Memory B cell (primary cell): ENCODE measurements around the gene SLC7A7.
"Not testable (repeated sequence)": the region's sequence is repeated elsewhere in the genome, so short reads cannot be mapped to it uniquely, and the experiment has no call there.

Source experiments
- ATAC-seq: fragments of 150-1000 bp; cut with Tn5 transposase; 2 replicates; pipeline ENCODE4 v1.10.0; 2021; ENCODE audit warnings: low read depth, mild to moderate bottlenecking, moderate library complexity
- DNase-seq, 2 donors: peaks; one replicate each; pipeline ENCODE4 v3.0.0; 2022; ENCODE audit warnings: low spot score in 2 of 2
- H3K27ac Mint-ChIP-seq: one replicate; pipeline ENCODE4 v1.8.0; 2022; ENCODE audit warnings: mild to moderate bottlenecking, moderate library complexity, mixed read lengths
- H3K27me3 Mint-ChIP-seq: one replicate; pipeline ENCODE4 v1.8.0; 2022; ENCODE audit warnings: mixed read lengths
- H3K36me3 Mint-ChIP-seq: one replicate; pipeline ENCODE4 v1.8.0; 2022; ENCODE audit warnings: mild to moderate bottlenecking, mixed read lengths
- H3K4me1 Mint-ChIP-seq: one replicate; pipeline ENCODE4 v1.8.0; 2022; ENCODE audit warnings: mixed read lengths
- H3K4me3 Mint-ChIP-seq: one replicate; pipeline ENCODE4 v1.8.0; 2022; ENCODE audit warnings: mild to moderate bottlenecking, moderate library complexity, mixed read lengths
- H3K9me3 Mint-ChIP-seq: one replicate; pipeline ENCODE4 v1.8.0; 2022; ENCODE audit warnings: mixed read lengths

The SLC7A7 gene

GRCh38 chr14:22837750-22838538 lies 22.7 kb upstream of the SLC7A7 start:
- H3K27ac Mint-ChIP-seq, result no peak overlapping the region
- H3K4me1 Mint-ChIP-seq, result peaks cover 9% of the 10 kb centered on the region
- H3K4me3 Mint-ChIP-seq, result peak overlapping the region; percentile 91
- no peak for ATAC-seq
- no peak for DNase-seq
- H3K9me3 Mint-ChIP-seq, result no peaks in the 10 kb centered on the region
- H3K27me3 Mint-ChIP-seq, result peaks cover 8% of the 10 kb centered on the region
- H3K36me3 Mint-ChIP-seq, result peaks cover 7% of the 10 kb centered on the region

- Mint-ChIP-seq H3K27me3 (peaks cover 8% of the 10 kb centered on the region), H3K36me3 (peaks cover 7% of the 10 kb centered on the region), H3K4me3 (peak overlapping the region; percentile 91), H3K9me3 (no peaks in the 10 kb centered on the region), H3K4me1 (peaks cover 9% of the 10 kb centered on the region), H3K27ac (peak overlapping the region; percentile 75)
- ATAC-seq (peak; percentile 42), DNase-seq (no peak)
These were observed 22.0 kb upstream of the SLC7A7 start for GRCh38 chr14:22837114-22837749.

GRCh38 chr14:22836301-22837113 lies 21.3 kb upstream of the SLC7A7 start, which contains the start of gene MMP14:
TSS of gene MMP14 (plus strand) at chr14:22836585. CDS start at chr14:22836818, 233 bp downstream.
- ATAC-seq, result no peak
- no peak for DNase-seq
- H3K4me3 Mint-ChIP-seq, result peak within 1 kb of the TSS; percentile 91

GRCh38 chr14:22835505-22835904 lies 20.3 kb upstream of the SLC7A7 start:
- Mint-ChIP-seq H3K27me3 (peaks cover 6% of the 10 kb centered on the region), H3K4me1 (peaks cover 11% of the 10 kb centered on the region), H3K36me3 (peaks cover 9% of the 10 kb centered on the region), H3K27ac (no peak overlapping the region), H3K4me3 (no peak overlapping the region), H3K9me3 (no peaks in the 10 kb centered on the region)
- DNase-seq (no peak), ATAC-seq (no peak)

More at GRCh38 chr14:22836301-22837113, 21.3 kb upstream of the SLC7A7 start, which contains the start of gene MMP14:
- peaks cover 9% of the 10 kb centered on the region for H3K4me1 Mint-ChIP-seq
- H3K9me3 Mint-ChIP-seq, result no peaks in the 10 kb centered on the region
- peaks cover 9% of the 10 kb centered on the region for H3K36me3 Mint-ChIP-seq
- peak within 1 kb of the TSS; percentile 78 for H3K27ac Mint-ChIP-seq
- H3K27me3 Mint-ChIP-seq, result peaks cover 6% of the 10 kb centered on the region

GRCh38 chr14:22830443-22831010 lies 15.3 kb upstream of the SLC7A7 start:
- Mint-ChIP-seq H3K9me3 (no peaks in the 10 kb centered on the region), H3K4me3 (peak overlapping the region; percentile 92), H3K36me3 (peaks cover 7% of the 10 kb centered on the region), H3K4me1 (peaks cover 12% of the 10 kb centered on the region), H3K27me3 (no peaks in the 10 kb centered on the region), H3K27ac (peak overlapping the region; percentile 94)
- DNase-seq (no peak), ATAC-seq (peak; percentile 11)

GRCh38 chr14:22829661-22830442 lies 14.6 kb upstream of the SLC7A7 start, which contains the start of gene MRPL52:
TSS of gene MRPL52 (plus strand) at chr14:22829887. CDS start at chr14:22829913, 26 bp downstream.
- H3K9me3 Mint-ChIP-seq, result no peaks in the 10 kb centered on the region
- peaks cover 12% of the 10 kb centered on the region for H3K4me1 Mint-ChIP-seq
- H3K36me3 Mint-ChIP-seq, result peaks cover 4% of the 10 kb centered on the region
- ATAC-seq (peak; percentile 95), DNase-seq (peak; percentile 73 to 81)
- no peaks in the 10 kb centered on the region for H3K27me3 Mint-ChIP-seq
- H3K27ac Mint-ChIP-seq, result peak within 1 kb of the TSS; percentile 94
- peak within 1 kb of the TSS; percentile 92 for H3K4me3 Mint-ChIP-seq

- Mint-ChIP-seq H3K27ac (peak overlapping the region; percentile 94), H3K4me3 (peak overlapping the region; percentile 92), H3K4me1 (peaks cover 18% of the 10 kb centered on the region)
- H3K9me3 Mint-ChIP-seq, H3K27me3 Mint-ChIP-seq, DNase-seq, ATAC-seq, H3K36me3 Mint-ChIP-seq: not testable (repeated sequence)
These were observed 13.9 kb upstream of the SLC7A7 start for GRCh38 chr14:22829076-22829660.

GRCh38 chr14:22824711-22825359 lies 9.6 kb upstream of the SLC7A7 start:
- H3K4me3 Mint-ChIP-seq, result no peak overlapping the region
- H3K27ac Mint-ChIP-seq, result no peak overlapping the region
- H3K27me3 Mint-ChIP-seq, result no peaks in the 10 kb centered on the region
- DNase-seq (no peak), ATAC-seq (no peak)
- peaks cover 25% of the 10 kb centered on the region for H3K4me1 Mint-ChIP-seq
- H3K9me3 Mint-ChIP-seq, result no peaks in the 10 kb centered on the region
- no peaks in the 10 kb centered on the region for H3K36me3 Mint-ChIP-seq

GRCh38 chr14:22822571-22823098 lies 7.4 kb upstream of the SLC7A7 start:
- no peaks in the 10 kb centered on the region for H3K27me3 Mint-ChIP-seq
- ATAC-seq, result peak; percentile 78
- no peaks in the 10 kb centered on the region for H3K9me3 Mint-ChIP-seq
- H3K4me1 Mint-ChIP-seq, result peaks cover 38% of the 10 kb centered on the region
- peak; percentile 61 to 66 for DNase-seq
- no peaks in the 10 kb centered on the region for H3K36me3 Mint-ChIP-seq
- H3K4me3 Mint-ChIP-seq, result peak overlapping the region; percentile 83
- peak overlapping the region; percentile 88 for H3K27ac Mint-ChIP-seq

GRCh38 chr14:22822016-22822570 lies 6.9 kb upstream of the SLC7A7 start:
- no peaks in the 10 kb centered on the region for H3K36me3 Mint-ChIP-seq
- H3K27me3 Mint-ChIP-seq, result no peaks in the 10 kb centered on the region
- H3K27ac Mint-ChIP-seq, result peak overlapping the region; percentile 88
- no peak for DNase-seq
- peak overlapping the region; percentile 83 for H3K4me3 Mint-ChIP-seq
- peaks cover 38% of the 10 kb centered on the region for H3K4me1 Mint-ChIP-seq
- ATAC-seq, result no peak
- H3K9me3 Mint-ChIP-seq, result no peaks in the 10 kb centered on the region

GRCh38 chr14:22821193-22822015 lies 6.2 kb upstream of the SLC7A7 start:
- Mint-ChIP-seq H3K36me3 (no peaks in the 10 kb centered on the region), H3K27ac (peak overlapping the region; percentile 88), H3K4me1 (peaks cover 38% of the 10 kb centered on the region), H3K9me3 (no peaks in the 10 kb centered on the region), H3K27me3 (no peaks in the 10 kb centered on the region), H3K4me3 (peak overlapping the region; percentile 54)
- no peak for ATAC-seq
- no peak for DNase-seq
